Measurements from ENCODE around the gene UNC119B.

DNA sequence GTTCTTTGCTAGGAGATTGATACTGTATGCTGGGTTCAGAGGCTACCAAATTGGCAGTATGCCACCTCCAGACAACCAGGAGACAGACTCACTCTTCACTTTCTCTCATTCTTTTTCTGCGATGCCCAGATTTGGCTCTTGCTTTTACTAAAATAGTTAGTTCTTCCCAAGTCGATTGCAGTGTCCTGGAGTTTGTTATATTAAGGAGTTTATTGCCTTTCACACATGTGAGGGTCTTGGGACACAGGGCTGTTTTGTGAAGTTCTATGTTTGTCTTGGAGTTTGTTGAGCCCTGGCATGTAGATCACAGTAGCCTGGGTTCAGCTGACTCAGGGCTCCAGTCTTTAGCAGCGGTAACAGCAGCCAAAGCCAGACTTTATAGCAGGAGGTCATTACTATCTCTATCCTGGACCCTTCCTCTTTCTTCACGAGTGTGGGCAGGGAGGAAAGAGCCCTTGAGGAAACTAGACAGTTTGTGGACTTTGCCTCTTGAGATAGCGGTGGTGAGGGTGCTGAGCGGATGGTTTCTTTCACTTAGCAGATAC is 21.7 kb upstream of the UNC119B start:
- TF ChIP-seq, protein P1, sequence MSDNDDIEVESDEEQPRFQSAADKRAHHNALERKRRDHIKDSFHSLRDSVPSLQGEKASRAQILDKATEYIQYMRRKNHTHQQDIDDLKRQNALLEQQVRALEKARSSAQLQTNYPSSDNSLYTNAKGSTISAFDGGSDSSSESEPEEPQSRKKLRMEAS (IDR thresholded peaks at IDR 0.05): no peak
- TF ChIP-seq CEBPB (IDR thresholded peaks at IDR 0.05) (no peak), RAD21 (IDR thresholded peaks at IDR 0.05; ENCODE audit: low read depth) (no peak), EP300 (IDR thresholded peaks at IDR 0.05; ENCODE audit: borderline replicate concordance) (no peak), TAF1 (IDR thresholded peaks at IDR 0.05; ENCODE audit: low read depth) (no peak), FOXM1 (IDR thresholded peaks at IDR 0.05; ENCODE audit: borderline replicate concordance, low read depth) (no peak), YY1 (IDR thresholded peaks at IDR 0.05; ENCODE audit: low read depth) (no peak)
- TF ChIP-seq, protein P2, sequence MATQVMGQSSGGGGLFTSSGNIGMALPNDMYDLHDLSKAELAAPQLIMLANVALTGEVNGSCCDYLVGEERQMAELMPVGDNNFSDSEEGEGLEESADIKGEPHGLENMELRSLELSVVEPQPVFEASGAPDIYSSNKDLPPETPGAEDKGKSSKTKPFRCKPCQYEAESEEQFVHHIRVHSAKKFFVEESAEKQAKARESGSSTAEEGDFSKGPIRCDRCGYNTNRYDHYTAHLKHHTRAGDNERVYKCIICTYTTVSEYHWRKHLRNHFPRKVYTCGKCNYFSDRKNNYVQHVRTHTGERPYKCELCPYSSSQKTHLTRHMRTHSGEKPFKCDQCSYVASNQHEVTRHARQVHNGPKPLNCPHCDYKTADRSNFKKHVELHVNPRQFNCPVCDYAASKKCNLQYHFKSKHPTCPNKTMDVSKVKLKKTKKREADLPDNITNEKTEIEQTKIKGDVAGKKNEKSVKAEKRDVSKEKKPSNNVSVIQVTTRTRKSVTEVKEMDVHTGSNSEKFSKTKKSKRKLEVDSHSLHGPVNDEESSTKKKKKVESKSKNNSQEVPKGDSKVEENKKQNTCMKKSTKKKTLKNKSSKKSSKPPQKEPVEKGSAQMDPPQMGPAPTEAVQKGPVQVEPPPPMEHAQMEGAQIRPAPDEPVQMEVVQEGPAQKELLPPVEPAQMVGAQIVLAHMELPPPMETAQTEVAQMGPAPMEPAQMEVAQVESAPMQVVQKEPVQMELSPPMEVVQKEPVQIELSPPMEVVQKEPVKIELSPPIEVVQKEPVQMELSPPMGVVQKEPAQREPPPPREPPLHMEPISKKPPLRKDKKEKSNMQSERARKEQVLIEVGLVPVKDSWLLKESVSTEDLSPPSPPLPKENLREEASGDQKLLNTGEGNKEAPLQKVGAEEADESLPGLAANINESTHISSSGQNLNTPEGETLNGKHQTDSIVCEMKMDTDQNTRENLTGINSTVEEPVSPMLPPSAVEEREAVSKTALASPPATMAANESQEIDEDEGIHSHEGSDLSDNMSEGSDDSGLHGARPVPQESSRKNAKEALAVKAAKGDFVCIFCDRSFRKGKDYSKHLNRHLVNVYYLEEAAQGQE (IDR thresholded peaks at IDR 0.05; ENCODE audit: low read depth): no peak
